GM18951 (cell line): ENCODE measurements around the gene KAZN.

ENCODE experiments used
- POLR2A ChIP-seq: IDR thresholded peaks from 4 replicates; pipeline ENCODE4 v1.6.1; 2011; ENCODE audit warnings: mild to moderate bottlenecking; ENCODE audit not compliant: insufficient read length, insufficient read depth; ENCODE audit errors: extremely low read depth
- in situ Hi-C: fragments of 300-500 bp; cut with MboI; formaldehyde crosslinking; loops from one replicate; pipeline ENCODE4 v1.12.0; 2022; ENCODE audit warnings: low sequenced_read_pairs, mixed read lengths, inconsistent platforms; ENCODE audit not compliant: unreplicated experiment

Gene KAZN

DNA sequence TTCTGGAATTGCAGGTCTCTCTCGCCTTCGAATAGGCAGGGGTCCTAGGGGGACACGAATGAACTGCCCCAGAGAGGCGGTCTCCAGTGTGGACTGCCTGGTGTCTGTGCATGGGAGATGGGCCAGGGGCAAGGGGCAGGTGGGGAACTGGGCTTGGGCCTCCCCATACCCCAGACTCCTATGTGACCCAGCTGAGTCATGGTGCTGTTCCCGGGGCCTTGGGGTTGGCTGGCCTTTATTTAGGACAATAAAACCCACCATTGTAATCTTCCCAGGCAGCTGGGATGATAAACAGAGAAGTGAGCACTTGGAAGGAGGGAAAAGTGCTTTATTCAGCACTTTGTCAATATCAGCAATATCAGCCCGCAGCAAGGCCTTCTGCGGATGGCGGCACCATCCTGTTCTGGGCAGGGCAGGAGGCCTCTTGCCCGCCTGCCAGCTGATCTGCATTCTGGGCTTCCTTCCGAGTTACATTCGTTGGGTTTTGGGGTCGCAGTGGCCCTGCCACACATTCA is 346.0 kb downstream of the KAZN start:
- no peak for TF ChIP-seq POLR2A
- in situ Hi-C loops, result no loop called here

DNA sequence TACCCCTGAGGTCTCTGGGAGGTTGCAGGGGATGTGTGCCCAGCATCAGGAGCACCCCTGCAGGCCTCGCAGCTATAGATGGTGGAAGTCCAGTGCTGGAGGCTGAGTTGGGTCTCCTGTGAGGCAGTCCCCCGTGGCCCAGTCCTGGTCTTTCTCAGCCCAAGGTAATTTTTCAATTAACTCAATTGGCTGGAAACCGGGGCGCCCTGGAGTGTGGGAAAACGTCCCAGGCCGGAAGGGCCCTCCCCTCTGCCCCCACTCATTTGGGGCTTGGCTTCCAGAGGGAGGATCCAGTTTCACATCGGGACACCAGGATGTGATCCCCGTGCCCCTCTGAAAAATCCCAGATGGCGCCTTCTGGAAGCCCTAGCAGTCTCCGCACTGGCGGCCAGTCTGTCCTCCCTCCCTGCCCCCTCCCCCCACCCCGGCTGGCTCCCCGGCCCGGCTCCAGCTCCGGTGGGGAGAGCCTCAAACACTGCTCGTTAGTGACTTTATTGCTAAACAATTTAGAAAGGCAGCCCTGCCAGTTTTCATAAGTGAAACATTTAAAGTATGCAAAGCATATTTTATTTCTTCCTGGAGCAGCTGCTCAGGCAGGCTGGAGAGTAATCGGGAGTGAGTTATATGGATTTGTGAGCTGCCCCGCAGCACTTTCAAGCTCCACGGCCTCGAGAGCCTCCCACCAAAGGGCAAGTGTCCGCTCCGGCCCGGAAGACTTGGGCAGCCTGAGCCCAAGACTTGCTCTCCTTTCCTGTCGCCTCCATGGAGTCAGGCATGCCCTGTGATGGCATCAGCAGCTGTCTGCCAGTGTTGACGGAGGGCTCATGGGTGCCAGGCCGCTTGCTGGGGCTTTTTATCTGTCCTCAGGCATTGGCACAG is 346.9 kb downstream of the KAZN start:
- in situ Hi-C loops, result no loop called here
- no peak for TF ChIP-seq POLR2A

DNA sequence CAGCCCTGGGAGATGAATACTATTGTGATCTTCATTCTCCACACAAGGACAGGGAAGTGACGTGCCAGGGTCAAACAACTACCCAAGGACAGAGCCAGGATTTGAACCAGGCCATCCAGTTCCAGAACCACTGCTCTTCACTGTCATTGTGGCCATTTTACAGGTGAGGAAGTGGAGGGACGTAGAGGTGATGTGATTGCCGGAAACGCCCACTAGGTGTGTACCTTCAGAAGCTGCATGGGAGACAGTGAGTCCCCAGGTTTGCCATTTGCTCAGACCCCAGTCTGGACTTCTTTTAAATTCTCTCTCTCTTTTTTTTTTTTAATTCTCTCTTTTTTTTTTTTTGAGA is 347.5 kb downstream of the KAZN start:
- no peak for TF ChIP-seq POLR2A
- in situ Hi-C loops, result no loop called here

DNA sequence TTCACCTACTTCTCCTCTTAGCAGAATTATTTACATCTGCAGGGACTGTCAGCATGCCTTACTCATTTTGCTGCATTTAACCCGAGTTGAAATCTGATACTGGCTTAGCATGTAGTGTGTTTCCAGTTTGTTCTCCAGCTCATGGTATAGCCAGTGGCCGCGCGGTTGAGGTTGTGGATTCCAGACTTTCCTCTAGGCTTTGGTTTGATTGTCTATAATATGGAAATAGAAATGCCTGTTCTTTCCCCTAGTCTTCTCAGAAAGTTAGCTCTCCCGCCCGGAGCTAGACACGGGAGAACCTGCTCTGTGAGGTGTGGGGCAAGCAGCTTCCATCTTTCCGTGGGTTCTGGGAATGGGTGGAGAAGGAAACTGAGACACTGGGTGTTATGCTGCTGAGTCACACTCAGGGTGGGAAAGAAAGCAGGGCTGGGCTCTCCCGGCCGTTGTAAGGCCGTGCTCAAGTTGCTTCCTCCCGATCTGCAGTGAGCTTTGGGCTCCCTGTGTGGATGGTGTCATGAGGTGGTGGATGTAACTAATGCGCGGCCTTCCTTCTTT is 348.3 kb downstream of the KAZN start:
- TF ChIP-seq POLR2A, result no peak
- in situ Hi-C loops, result no loop called here

DNA sequence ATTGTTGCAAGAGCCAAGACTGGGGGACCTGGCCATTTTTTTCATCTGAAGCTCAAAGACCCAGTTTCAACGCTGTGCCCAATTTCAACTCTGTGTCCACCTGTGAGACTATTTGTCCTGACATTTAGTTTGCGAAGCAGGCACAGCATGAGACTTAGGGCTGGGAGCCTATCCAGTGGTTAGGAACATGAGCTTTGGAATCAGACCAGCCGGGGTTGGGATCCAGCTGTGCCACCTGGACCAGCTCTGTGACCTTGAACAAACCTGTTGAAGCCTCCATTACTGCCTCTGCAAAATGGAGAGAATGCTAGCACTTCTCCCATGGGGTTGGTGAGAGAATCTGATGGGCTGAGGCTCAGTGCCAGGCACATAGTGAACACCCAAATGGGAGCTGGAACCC is 348.9 kb downstream of the KAZN start:
- no peak for TF ChIP-seq POLR2A
- in situ Hi-C loops, result no loop called here

DNA sequence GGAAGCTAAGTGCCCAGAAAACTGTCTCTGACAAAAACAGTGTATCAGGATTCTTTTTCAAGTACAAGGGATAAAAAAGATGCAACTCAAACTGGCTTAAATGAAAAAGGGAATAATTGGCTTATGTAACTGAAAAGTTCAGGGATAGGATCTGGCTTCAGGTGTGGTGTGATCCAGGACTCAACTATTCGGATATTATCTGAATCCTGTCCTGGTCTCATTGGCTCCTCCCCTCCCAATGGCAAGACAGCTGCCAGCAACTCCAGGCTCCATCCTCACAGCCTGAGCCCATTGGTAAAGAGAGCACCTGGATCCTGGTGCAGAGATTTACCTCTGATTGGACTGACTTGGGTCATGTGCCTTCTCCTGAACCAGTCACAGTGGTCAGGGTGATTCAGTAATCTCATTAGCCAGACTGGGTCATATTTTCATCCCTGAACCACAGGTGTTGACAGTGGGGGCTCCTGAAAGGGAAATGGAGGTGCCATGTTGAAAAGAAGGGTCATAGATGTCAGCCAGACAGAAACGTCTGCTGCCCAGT is 349.7 kb downstream of the KAZN start:
- in situ Hi-C loops, result no loop called here
- no peak for TF ChIP-seq POLR2A

DNA sequence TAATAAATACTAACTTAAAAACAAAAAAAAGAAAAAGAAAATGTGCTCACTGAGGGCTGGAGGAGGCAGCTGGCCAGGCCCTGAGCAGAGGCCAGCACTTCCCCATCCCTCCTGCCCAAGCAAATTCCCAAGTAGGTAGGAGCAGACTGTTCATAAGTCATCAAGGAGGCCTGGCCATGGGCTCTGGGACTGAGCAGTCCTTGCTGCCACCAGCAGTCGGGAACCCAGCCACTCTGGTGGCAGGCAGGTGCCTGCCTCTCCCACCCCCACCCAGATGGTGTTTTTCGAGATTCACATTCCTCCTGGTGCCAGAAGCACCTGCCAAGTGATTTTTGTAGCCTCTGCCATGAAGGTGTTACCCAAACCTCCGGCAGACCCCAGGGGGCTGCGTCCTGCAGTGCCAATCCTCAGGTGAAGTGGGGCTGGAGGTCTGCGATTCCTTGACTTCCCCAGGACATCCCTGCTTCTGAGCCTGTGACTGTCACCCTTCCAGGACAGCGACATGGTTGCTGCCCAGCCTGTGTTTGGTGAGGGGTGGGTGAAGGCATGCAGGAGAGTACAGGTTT is 350.9 kb downstream of the KAZN start:
- no peak for TF ChIP-seq POLR2A
- in situ Hi-C loops, result no loop called here

DNA sequence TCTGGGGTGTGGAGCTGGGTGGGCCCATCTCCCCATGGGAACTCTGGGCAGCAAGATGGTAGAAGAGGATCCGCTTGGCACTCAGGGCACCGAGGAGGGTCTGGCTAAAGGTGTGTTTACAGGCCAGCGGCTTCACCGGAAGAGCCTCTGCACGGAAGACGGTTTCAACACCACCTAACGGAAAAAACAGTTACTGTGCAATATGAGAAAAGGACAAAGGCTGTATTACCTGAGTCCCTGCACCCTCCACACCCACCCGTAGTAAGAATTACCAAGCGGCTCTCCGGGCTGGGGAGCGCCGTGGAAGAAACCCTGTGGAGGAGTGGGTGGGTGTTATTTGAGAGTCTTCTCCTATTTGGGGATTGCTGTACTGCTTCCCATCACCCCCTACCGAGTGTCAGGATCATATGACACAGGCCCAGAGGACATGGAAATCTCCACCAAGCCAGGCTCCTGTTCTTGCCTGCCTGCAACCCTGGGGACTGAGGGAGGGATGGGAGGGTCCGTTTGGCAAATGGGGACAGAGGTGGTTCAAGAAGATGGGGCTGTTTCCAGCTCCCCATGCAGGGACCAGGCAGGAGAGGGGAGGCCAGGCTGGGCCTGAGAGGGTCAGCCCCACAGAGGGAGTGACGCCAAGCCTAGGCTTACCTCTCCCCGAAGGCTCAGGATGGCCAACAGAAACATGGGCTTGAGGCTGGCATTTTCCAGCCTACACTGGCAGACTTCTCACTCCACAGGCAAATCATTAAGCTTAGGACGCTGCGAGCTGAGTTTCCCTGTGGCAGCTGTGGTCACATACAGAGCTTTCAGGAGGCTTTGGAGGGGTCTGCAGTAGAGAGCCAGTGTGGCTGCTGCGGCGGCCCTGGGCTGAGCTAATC is 351.6 kb downstream of the KAZN start:
- in situ Hi-C loops, result no loop called here

DNA sequence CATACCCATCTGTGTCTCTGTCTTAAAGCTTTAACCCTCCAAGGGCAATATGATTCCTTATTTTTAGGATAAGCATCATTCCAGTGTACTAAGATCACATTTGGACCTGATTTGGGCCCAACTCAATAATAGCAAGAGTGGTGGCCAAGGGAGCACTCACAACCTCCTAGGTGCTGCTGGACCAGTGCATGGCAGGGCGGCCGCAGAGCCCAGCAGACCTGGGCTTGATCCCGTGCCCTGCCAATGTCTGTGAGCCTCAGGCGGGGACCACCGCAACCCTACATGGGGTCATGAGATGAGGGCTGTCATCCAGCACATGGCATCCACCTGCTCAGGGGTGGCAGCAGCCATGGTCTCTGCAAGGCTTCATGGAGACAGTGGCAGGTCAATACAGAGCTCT is 353.3 kb downstream of the KAZN start:
- no peak for TF ChIP-seq POLR2A
- in situ Hi-C loops, result no loop called here

More for the DNA sequence above, 351.6 kb downstream of the KAZN start:
- TF ChIP-seq POLR2A, result no peak

DNA sequence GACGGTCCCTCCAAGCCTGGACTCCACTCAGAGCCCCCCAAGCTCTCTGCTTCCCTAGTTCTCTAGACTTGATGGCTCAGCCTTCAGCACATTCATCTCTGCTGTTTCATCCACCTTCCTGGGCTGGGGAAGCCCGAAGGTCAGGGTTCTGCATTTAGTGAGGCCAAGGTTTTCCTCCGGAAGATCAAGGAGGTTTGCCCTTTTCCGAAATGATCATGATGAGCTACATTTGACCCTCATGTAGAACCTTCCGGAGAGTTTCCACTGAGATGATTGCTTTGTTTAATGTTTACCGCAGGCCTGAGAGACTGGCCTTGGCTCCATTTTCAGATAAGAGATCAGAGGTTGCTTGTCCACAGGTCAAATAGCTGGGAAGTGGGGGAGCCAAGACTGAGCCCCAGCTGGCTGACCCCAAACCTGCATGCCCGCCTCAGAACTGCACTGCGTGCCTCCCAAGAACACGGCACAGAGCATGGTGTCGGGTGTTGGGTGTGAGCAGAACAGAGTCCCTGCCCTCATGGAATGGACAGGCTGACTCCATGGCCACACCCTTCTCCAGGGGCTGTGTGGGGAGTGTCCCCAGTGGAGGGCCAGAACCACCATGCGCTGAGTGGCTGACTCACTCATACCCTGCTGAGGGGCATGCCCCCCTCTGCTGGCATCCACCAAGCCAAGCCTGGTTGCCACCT is 354.3 kb downstream of the KAZN start:
- in situ Hi-C loops, result no loop called here
- TF ChIP-seq POLR2A, result no peak

DNA sequence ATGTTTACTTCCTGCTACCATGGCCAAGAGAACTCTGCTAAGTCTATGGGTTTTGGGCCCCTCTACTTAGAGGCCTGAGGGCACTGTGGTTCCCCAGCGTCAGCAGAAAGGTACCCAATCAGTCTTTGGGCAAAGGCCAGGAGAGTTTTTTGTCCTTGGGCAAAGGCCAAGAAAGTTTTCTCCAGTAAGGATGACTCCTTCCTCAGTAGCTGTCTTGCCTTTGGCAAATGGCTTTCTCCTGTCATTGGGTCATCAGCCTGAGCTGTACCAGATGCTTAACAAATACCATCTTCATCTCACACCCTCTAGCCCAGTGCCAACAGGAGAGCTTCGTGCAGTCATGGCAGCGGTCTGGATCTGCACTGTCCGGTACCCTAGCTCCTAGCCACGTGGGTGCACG is 355.7 kb downstream of the KAZN start:
- TF ChIP-seq POLR2A, result no peak
- in situ Hi-C loops, result no loop called here

DNA sequence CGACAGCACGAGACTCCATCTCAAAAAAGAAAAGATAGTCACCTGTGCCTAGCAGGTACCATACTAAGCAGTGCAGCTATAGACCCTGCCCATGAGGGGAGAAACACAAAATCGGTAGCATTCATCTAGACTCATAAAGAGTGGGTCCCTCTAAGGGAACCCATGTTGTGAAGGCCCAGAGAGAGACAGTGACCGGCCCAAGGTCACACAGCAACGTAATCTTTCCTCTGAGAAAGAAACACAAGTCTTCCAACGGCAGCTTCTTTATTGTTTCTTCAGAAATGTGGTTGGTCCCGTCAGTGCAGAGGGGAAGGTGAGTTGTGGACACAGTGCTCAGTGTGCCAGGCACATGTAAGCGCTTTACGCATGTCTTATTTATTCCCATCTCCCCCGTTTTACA is 356.4 kb downstream of the KAZN start:
- no peak for TF ChIP-seq POLR2A
- in situ Hi-C loops, result no loop called here
